Measurements from ENCODE around the gene PIP5K1B.

- TF ChIP-seq CTCF (IDR thresholded peaks at IDR 0.05) (no peak), POLR2AphosphoS5 (IDR thresholded peaks at IDR 0.05; ENCODE audit: low read depth, low read length) (no peak)
Observed at GRCh38 chr9:68942790-68943189, 237.8 kb downstream of the PIP5K1B start.
